ENCODE results near the gene AIFM3. TPM values are rescaled to one million over a fixed set of nuclear protein-coding genes. Genes with fewer than 3 reads are reported as not detected.

The AIFM3 gene
- total and polyA plus RNA-seq, 2 donors (not counting 3 experiments of a cell fraction or from before 2014, with no cell fraction given) = 0.15 TPM; not detected in 1

DNA sequence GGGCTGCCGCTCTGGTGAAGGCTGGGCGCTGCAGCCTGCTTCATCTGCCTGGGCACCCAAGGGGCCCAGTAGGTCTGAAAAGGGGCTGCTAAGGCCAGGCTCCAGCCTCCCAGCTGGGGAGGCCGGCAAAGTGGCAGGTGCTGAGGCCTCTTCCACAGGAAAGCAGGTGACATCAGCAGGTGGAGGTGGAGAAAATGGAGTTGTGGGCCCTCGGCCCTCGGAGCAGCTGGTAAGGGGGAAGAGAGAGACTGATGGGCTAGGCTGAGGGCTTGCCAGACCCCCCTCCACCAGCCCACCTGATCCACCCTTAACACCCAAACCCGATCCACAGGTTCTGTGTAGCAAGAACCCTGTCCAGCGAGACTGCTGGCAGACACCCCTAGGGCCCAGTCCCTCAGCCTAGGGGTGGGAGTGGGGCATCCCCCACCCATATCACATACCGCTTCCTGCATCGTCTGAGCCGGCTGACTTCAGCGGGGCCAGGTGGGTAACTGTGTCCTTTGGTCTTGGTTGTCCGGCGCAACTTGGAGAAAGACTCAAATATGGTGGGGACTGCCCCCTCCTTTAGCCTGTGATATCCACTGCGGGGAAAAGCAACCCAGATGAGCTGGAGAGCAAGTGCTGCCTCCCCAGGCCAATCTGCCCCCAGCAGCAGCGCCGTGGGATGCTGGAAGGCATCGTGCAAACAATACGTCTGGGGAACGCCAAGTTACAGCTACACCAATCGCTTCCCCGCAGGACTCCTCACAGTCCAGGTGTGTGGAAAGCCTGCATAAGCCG lies 33.3 kb downstream of the AIFM3 start:
- Histone ChIP-seq H3K9me1 (replicated peaks; ENCODE audit: control insufficient read depth, extremely low read depth, insufficient read depth, low read length) (no peaks in the 10 kb centered on the region), H3K4me1 (ENCODE audit: control insufficient read depth, extremely low read depth, insufficient read depth, low read length) (peaks cover 22% of the 10 kb centered on the region), H3K27me3 (ENCODE audit: control insufficient read depth in 2 of 2, insufficient read depth in 2 of 2, low read length in 2 of 2) (no peaks in the 10 kb centered on the region), H2AFZ (ENCODE audit: low read depth, low read length) (no peak overlapping the region), H3K79me2 (ENCODE audit: control insufficient read depth, insufficient read depth, low read length) (peaks cover 20% of the 10 kb centered on the region), H3K4me2 (ENCODE audit: insufficient read depth, low read length) (peak overlapping the region; percentile 81), H3K4me3 (replicated peaks in 1 of 3; ENCODE audit: insufficient read depth in 1 of 3, low read depth in 1 of 3, low read length in 3 of 3) (peak overlapping the region; percentile 42 to 86 (median 77)), H3K9me3 (replicated peaks; ENCODE audit: control insufficient read depth, insufficient read depth, low read length) (no peaks in the 10 kb centered on the region), H3K36me3 (ENCODE audit: control insufficient read depth in 2 of 2, extremely low read depth in 1 of 2, insufficient read depth in 2 of 2, low read length in 2 of 2) (peaks cover 5 to 12% of the 10 kb centered on the region in 2 experiments), H4K20me1 (replicated peaks; ENCODE audit: control insufficient read depth, extremely low read depth, insufficient read depth, low read length) (no peaks in the 10 kb centered on the region), H3K9ac (replicated peaks; ENCODE audit: extremely low read depth, insufficient read depth, low read length) (peak overlapping the region; percentile 88), H3K27ac (ENCODE audit: insufficient read depth, low read depth, low read length) (peak overlapping the region; percentile 88)
- ChIA-PET CTCF (interaction anchor here (1.4 to 2.8 kb wide), 2 partner anchors 18 kb away, joined by 3 to 19 read pairs; partner anchors contain the start of gene LZTR1), POLR2A (interaction anchor here (0.6 to 0.8 kb wide), 2 partner anchors 18 to 114 kb away, joined by 3 to 7 read pairs; partner anchors contain the start of gene LZTR1)
- DNase-seq (ENCODE audit: low read depth, low spot score) = no peak
- dilution Hi-C loops (cut with MboI; ENCODE audit: extremely low pct_ligation_motif_present, low sequenced_read_pairs) = no loop called here
- FAIRE-seq = no peak
- TF ChIP-seq GATA2 (IDR thresholded peaks at IDR 0.05; ENCODE audit: insufficient read depth, insufficient read length, low read depth, low read length) (no peak), POLR2A (IDR thresholded peaks at IDR 0.05; ENCODE audit: low read depth, low read length) (no peak), MYC (IDR thresholded peaks at IDR 0.05; ENCODE audit: low read depth, low read length) (no peak), FOS (IDR thresholded peaks at IDR 0.05; ENCODE audit: borderline replicate concordance, insufficient read depth, low read length) (no peak)
- intact Hi-C loops (cut with micrococcal nuclease) = loop anchor here (2.0 to 5.0 kb wide), 2 partner anchors 84 to 113 kb away; partner anchors contain the start of gene CRKL
- BruUV-seq (replicated peaks) = no TSS peak

DNA sequence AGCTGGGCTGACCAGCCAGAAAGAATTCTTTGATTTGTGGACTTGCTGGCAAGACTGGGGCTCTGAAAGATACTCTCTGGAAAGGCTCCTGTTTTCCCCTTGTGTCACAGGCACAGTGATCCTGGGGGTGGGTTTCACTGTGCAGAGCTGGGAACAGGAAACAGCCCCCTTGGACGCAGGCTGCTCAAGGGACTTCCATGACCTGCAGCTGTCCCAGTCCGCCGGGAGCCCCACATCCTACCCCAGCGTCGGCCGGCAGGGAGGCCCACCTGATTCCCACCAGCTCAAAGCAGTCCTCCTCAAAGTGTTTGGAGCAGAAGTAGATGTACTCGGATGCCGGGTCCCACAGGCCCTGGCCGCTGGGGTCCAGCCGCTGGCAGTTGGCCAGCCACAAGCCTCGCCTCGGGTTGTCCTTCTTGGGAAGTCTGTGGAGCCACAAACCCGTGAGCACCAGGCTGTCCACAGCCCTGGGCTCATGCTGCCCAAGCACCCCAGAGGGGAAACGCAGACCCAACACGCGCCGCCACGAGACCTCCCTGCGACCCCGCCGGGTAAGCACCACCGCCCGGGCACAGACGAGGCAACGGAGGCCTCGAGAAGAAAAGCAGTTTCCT lies 34.0 kb downstream of the AIFM3 start:
- Histone ChIP-seq H3K9ac (replicated peaks; ENCODE audit: extremely low read depth, insufficient read depth, low read length) (peak overlapping the region; percentile 88), H4K20me1 (replicated peaks; ENCODE audit: control insufficient read depth, extremely low read depth, insufficient read depth, low read length) (no peaks in the 10 kb centered on the region), H3K4me2 (ENCODE audit: insufficient read depth, low read length) (peak overlapping the region; percentile 81), H3K4me1 (ENCODE audit: control insufficient read depth, extremely low read depth, insufficient read depth, low read length) (peaks cover 22% of the 10 kb centered on the region), H3K27me3 (ENCODE audit: control insufficient read depth in 2 of 2, insufficient read depth in 2 of 2, low read length in 2 of 2) (no peaks in the 10 kb centered on the region), H2AFZ (ENCODE audit: low read depth, low read length) (peak overlapping the region; percentile 79), H3K27ac (ENCODE audit: insufficient read depth, low read depth, low read length) (peak overlapping the region; percentile 88), H3K9me3 (replicated peaks; ENCODE audit: control insufficient read depth, insufficient read depth, low read length) (no peaks in the 10 kb centered on the region), H3K4me3 (replicated peaks in 1 of 3; ENCODE audit: insufficient read depth in 1 of 3, low read depth in 1 of 3, low read length in 3 of 3) (peak overlapping the region; percentile 42 to 86 (median 77)), H3K79me2 (ENCODE audit: control insufficient read depth, insufficient read depth, low read length) (peaks cover 20% of the 10 kb centered on the region), H3K36me3 (ENCODE audit: control insufficient read depth in 2 of 2, extremely low read depth in 1 of 2, insufficient read depth in 2 of 2, low read length in 2 of 2) (peaks cover 5 to 9% of the 10 kb centered on the region in 2 experiments), H3K9me1 (replicated peaks; ENCODE audit: control insufficient read depth, extremely low read depth, insufficient read depth, low read length) (no peaks in the 10 kb centered on the region)
- no peak for FAIRE-seq
- peak; percentile 18 for DNase-seq (ENCODE audit: low read depth, low spot score)
- no peak for TF ChIP-seq GATA2 (IDR thresholded peaks at IDR 0.05; ENCODE audit: insufficient read depth, insufficient read length, low read depth, low read length)
- no peak for TF ChIP-seq CTCF (IDR thresholded peaks at IDR 0.05; ENCODE audit: extremely low read depth in 1 of 2, insufficient read depth in 1 of 2, low read depth in 1 of 2, low read length in 2 of 2)
- no peak for TF ChIP-seq MYC (IDR thresholded peaks at IDR 0.05; ENCODE audit: low read depth, low read length)
- no peak for TF ChIP-seq FOS (IDR thresholded peaks at IDR 0.05; ENCODE audit: borderline replicate concordance, insufficient read depth, low read length)
- no peak for TF ChIP-seq POLR2A (IDR thresholded peaks at IDR 0.05; ENCODE audit: low read depth, low read length)
- no peak for TF ChIP-seq POLR2AphosphoS5 (IDR thresholded peaks at IDR 0.05; ENCODE audit: insufficient read depth, low read depth, low read length)
- TF ChIP-seq EZH2 (IDR thresholded peaks at IDR 0.05; ENCODE audit: borderline replicate concordance, low read depth, low read length, severe bottlenecking) = no peak
- no peak for TF ChIP-seq JUN (IDR thresholded peaks at IDR 0.05; ENCODE audit: borderline replicate concordance, insufficient read depth, insufficient read length, low read depth)
- TF ChIP-seq, protein P1, sequence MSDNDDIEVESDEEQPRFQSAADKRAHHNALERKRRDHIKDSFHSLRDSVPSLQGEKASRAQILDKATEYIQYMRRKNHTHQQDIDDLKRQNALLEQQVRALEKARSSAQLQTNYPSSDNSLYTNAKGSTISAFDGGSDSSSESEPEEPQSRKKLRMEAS (IDR thresholded peaks at IDR 0.05; ENCODE audit: insufficient read depth, insufficient read length) = no peak
- no TSS peak for BruUV-seq (replicated peaks)
- ChIA-PET POLR2A (no interaction called here), CTCF (interaction anchor here (2.8 kb wide), 1 partner anchor 19 kb away, joined by 19 read pairs; the partner anchor contains the start of gene LZTR1)
- dilution Hi-C loops (cut with MboI; ENCODE audit: extremely low pct_ligation_motif_present, low sequenced_read_pairs) (no loop called here), intact Hi-C loops (cut with micrococcal nuclease) (loop anchor here (2.0 to 5.0 kb wide), 2 partner anchors 84 to 114 kb away; partner anchors contain the start of gene CRKL)

All from endothelial cell of umbilical vein (primary cell).